ENCODE measurements around the gene PKDREJ.

The PKDREJ gene

GRCh38 chr22:46299101-46299500 lies 36.0 kb upstream of the PKDREJ start:
- TF ChIP-seq CTCF (conservative IDR thresholded peaks at IDR 0.05) (no peak), ZFX (IDR thresholded peaks at IDR 0.05) (no peak)
- H3K27ac ChIP-seq: no peak overlapping the region

- peak overlapping the region; percentile 97 for H3K27ac ChIP-seq
- TF ChIP-seq CTCF (conservative IDR thresholded peaks at IDR 0.05) (no peak), ZFX (IDR thresholded peaks at IDR 0.05) (peak; percentile 70; the same call in 1 of the 2 replicates)
Observed at GRCh38 chr22:46297151-46297812, 34.1 kb upstream of the PKDREJ start.

DNA sequence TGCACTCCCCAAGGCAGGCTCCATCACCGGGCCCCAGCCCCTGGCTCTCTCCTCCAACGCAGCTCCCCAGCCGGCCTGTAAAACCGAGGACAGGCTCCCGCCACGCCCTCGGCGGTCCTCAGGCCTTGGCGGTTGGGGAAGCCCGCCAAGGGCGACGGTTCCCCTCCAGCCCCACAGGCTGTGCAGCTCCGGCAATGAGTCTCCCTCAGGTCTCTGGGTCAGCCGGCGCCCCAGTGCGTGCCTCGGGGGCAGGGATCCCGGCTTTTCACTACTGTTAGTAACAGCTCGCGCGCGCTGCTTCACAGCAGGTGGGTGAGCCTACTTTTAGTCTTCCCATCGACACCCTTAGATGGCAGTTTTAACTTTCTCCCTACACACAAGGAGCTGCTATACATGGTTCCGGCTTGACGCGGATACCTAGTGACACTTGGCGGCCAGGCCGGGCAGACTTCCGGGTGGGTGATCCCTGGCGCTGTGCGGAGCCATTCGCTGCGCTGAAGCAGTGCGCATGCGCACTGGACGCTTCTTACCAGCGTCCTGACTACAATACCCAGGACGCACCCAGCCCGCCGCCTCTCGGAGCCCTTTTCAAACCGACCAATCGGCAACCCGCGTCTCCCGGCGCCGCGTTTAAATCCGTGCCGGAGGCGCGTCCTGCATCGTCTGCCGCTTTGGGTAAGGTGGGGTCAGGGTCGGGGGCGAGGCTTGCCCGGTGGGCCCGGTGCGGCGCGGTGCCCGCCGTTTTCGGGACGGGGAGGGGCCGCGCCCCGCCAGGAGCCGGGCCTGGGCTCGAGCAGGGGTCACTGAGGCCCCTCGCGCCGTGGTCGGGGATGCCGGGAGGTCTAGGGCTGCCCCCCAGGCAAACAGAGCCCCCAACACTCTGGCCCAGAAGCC lies 33.4 kb upstream of the PKDREJ start, which contains the start of gene GTSE1:
Gene GTSE1 (plus strand): TSS at position 614 of the 894 bp plus-strand sequence. CDS start 531 bp downstream, outside the sequence.
- TF ChIP-seq ZFX (IDR thresholded peaks at IDR 0.05) (0 out of 2 replicates have a peak, but pooled peaks have one; percentile 19), CTCF (conservative IDR thresholded peaks at IDR 0.05) (no peak)
- peak within 1 kb of the TSS; percentile 97 for H3K27ac ChIP-seq

GRCh38 chr22:46295277-46295971 lies 32.3 kb upstream of the PKDREJ start:
- H3K27ac ChIP-seq: peak overlapping the region; percentile 97
- TF ChIP-seq CTCF (conservative IDR thresholded peaks at IDR 0.05): no peak
- TF ChIP-seq ZFX (IDR thresholded peaks at IDR 0.05): no peak

GRCh38 chr22:46294784-46295183 lies 31.6 kb upstream of the PKDREJ start:
- H3K27ac ChIP-seq: no peak overlapping the region
- TF ChIP-seq ZFX (IDR thresholded peaks at IDR 0.05): no peak
- TF ChIP-seq CTCF (conservative IDR thresholded peaks at IDR 0.05): no peak

DNA sequence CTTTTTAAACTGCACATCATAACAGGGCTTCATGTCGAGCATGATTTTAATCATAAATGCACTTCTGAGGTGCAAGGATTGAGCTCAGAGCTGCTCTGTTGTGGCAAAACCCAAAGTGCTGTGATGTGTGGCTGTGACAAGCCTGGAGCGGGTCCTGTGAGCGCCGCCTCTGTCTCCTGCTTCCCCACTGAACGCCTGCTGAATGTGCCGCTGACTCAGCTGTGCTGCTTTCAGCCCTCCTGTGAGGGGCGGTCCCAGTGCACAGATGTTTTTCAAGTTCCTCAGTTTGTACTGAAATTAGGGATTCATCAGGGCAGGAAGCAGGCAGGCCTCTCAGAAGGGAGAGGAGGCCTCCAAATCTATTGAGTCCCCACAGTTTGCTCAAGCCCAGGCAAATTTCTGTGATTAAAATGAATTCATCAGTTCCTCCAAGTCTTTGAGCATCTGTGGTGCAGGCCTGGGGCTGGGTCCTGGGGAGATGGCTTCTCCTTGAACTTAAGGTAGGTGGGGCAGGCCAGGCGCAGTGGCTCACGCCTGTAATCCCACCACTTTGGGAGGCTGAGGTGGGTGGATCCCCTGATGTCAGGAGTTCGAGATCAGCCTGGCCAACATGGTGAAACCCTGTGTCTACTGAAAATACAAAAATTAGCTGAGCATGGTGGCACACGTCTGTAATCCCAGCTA lies 30.6 kb upstream of the PKDREJ start:
- TF ChIP-seq CTCF (conservative IDR thresholded peaks at IDR 0.05): no peak
- TF ChIP-seq ZFX (IDR thresholded peaks at IDR 0.05): no peak
- H3K27ac ChIP-seq: no peak overlapping the region
